Testis (tissue), 3 donors: ENCODE measurements around the gene ARHGEF7. TPM values are rescaled to one million over a fixed set of nuclear protein-coding genes. Genes with fewer than 3 reads are reported as not detected.

Source experiments
- DNase-seq: peaks from one replicate; pipeline ENCODE4 v3.0.0-alpha.2; 2019
- H3K27ac ChIP-seq, 2 donors: fragments of 200-600 bp; sonication (generic); one replicate each; pipeline ENCODE4 v1.5.1; 2019
- H3K27me3 ChIP-seq: fragments of 200-600 bp; sonication (generic); one replicate; pipeline ENCODE4 v1.5.1; 2019
- H3K36me3 ChIP-seq: fragments of 200-600 bp; sonication (generic); one replicate; pipeline ENCODE4 v1.5.1; 2017; ENCODE audit warnings: low read depth; ENCODE audit errors: missing control alignments
- H3K4me1 ChIP-seq: fragments of 200-600 bp; sonication (generic); one replicate; pipeline ENCODE4 v1.5.1; 2019
- H3K4me3 ChIP-seq, 2 donors: fragments of 200-600 bp; sonication (generic); one replicate each; pipeline ENCODE4 v1.5.1; 2017 to 2019
- H3K9me3 ChIP-seq: fragments of 200-600 bp; sonication (generic); one replicate; pipeline ENCODE4 v1.5.1; 2017
- POLR2A ChIP-seq: fragments of 450-650 bp; IDR thresholded peaks from one replicate; pipeline ENCODE4 v1.6.1; 2017; ENCODE audit warnings: antibody characterized with exemption, mild to moderate bottlenecking, moderate library complexity
- WGBS, 2 donors: methylation state at CpG; one replicate each; pipeline ENCODE4 v1.1.5; 2018; 5-methylcytosine and 5-hydroxymethylcytosine counted together
- intact Hi-C: fragments of 100-400 bp; cut with DNase I; formaldehyde crosslinking; loops from one replicate; pipeline ENCODE4 v1.15.1; 2023; ENCODE audit warnings: low total_unique reads
- polyA plus RNA-seq: library from polyadenylated mRNA; stranded (reverse); fragments of 350-450 nt; fragmentation: Illumina TruSeq; extraction: RNeasy Lipid Tissue Mini Kit (QIAGEN cat#74804); gene quantifications from one replicate; pipeline ENCODE4 v1.2.3, GENCODE V29; 2014; ENCODE audit warnings: low read depth, low replicate concordance; ENCODE audit not compliant: insufficient read depth
- total RNA-seq, 2 donors: library from RNA; depleted of rRNA; stranded (reverse); fragments of >200 nt; gene quantifications; one replicate each; pipeline ENCODE4 v1.2.3, GENCODE V29; 2016
- TF ChIP-seq, protein P1 (sequence below), 3 experiments: fragments of 450-650 bp in 2 of 3; fragments of 200-600 bp in 1 of 3; sonication (generic) in 1 of 3; IDR thresholded peaks; one replicate each; pipeline ENCODE4 v1.5.1; 2016 to 2019; ENCODE audit warnings: antibody characterized with exemption in 3 of 3, mild to moderate bottlenecking in 2 of 3, moderate library complexity in 1 of 3

The ARHGEF7 gene
- total and polyA plus RNA-seq, 3 donors from 2014 or later = 73.6 to 136 (median 118) TPM

DNA sequence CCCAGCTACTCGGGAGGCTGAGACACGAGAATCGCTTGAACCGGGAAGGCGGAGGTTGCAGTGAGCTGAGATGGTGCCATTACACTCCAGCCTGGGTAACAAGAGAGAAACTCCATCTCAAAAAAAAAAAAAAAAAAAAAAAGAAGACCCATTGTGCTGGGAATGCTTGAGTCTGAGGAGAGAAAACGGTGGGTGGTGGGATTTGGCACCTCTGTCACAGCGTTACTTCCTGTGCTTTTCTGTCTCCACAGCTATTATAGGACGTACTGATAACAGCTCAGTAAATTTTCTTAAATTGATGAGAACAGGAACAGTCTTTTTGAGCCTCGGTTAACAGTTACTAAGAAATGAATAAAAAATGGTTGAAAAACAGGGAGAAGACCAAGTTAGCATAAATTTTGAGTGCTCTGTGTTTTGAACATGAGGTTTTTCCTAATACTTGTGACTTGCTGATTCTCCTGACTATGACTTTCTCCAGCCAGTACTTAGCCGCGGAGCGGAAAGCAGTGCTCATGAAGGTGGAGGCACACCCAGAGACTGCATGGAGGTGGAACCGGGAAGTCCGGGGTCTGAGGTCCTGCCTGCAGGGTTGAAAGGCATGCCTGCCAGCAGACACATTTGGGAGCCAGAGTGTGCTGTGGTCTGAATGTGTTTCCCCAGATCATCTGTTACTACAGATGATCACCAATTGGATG, 150.0 kb downstream of the ARHGEF7 start:
- Histone ChIP-seq H3K9me3 (no peaks in the 10 kb centered on the region), H3K36me3 (no peaks in the 10 kb centered on the region), H3K27ac (no peak overlapping the region), H3K27me3 (no peaks in the 10 kb centered on the region), H3K4me3 (no peak overlapping the region), H3K4me1 (no peaks in the 10 kb centered on the region)
- intact Hi-C loops = no loop called here
- 91 to 92% methylated on average over 14 of the region's 14 CpGs for WGBS, 2 donors
- TF ChIP-seq, protein P1, sequence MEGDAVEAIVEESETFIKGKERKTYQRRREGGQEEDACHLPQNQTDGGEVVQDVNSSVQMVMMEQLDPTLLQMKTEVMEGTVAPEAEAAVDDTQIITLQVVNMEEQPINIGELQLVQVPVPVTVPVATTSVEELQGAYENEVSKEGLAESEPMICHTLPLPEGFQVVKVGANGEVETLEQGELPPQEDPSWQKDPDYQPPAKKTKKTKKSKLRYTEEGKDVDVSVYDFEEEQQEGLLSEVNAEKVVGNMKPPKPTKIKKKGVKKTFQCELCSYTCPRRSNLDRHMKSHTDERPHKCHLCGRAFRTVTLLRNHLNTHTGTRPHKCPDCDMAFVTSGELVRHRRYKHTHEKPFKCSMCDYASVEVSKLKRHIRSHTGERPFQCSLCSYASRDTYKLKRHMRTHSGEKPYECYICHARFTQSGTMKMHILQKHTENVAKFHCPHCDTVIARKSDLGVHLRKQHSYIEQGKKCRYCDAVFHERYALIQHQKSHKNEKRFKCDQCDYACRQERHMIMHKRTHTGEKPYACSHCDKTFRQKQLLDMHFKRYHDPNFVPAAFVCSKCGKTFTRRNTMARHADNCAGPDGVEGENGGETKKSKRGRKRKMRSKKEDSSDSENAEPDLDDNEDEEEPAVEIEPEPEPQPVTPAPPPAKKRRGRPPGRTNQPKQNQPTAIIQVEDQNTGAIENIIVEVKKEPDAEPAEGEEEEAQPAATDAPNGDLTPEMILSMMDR (IDR thresholded peaks at IDR 0.05) = no peak
- TF ChIP-seq POLR2A = no peak
- DNase-seq = no peak

DNA sequence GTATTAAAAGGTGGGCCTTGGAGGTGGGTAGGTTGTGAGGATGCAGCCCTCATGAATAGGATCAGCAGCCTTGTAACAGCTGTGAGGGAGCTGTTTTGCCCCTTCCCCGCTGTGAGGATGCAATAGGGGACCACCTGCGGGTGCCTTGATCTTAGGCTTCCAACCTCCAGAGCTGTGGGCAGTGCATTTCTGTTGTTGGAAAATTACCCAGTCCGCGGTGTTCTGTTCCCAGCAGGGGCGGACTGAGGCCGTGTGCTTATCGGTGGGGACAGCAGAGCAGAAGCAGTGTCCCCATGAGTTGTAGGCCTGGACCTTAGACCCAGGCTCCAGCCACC, 150.6 kb downstream of the ARHGEF7 start:
- Histone ChIP-seq H3K9me3 (no peaks in the 10 kb centered on the region), H3K4me3 (no peak overlapping the region), H3K27me3 (no peaks in the 10 kb centered on the region), H3K27ac (no peak overlapping the region), H3K4me1 (no peaks in the 10 kb centered on the region), H3K36me3 (no peaks in the 10 kb centered on the region)
- 89 to 90% methylated on average over 7 of the region's 7 CpGs for WGBS, 2 donors
- DNase-seq = no peak
- no peak for TF ChIP-seq POLR2A
- TF ChIP-seq, protein P1 (IDR thresholded peaks at IDR 0.05) = no peak
- intact Hi-C loops = no loop called here

- Histone ChIP-seq H3K27ac (no peak overlapping the region), H3K4me1 (no peaks in the 10 kb centered on the region), H3K27me3 (no peaks in the 10 kb centered on the region), H3K36me3 (no peaks in the 10 kb centered on the region), H3K9me3 (no peaks in the 10 kb centered on the region), H3K4me3 (no peak overlapping the region)
- intact Hi-C loops = no loop called here
- 94% methylated on average over 5 of the region's 5 CpGs for WGBS, 2 donors
- TF ChIP-seq, protein P1 (IDR thresholded peaks at IDR 0.05) = no peak
- no peak for TF ChIP-seq POLR2A
- DNase-seq = no peak
Measured at GRCh38 chr13:111267205-111267604, 152.1 kb downstream of the ARHGEF7 start.

- Histone ChIP-seq H3K27ac (no peak overlapping the region), H3K4me1 (no peaks in the 10 kb centered on the region)
Measured at GRCh38 chr13:111267784-111268183, 152.7 kb downstream of the ARHGEF7 start.

GRCh38 chr13:111269508-111269907, 154.4 kb downstream of the ARHGEF7 start:
- intact Hi-C loops = no loop called here
- 75 to 98% methylated on average over 6 to 10 of the region's 10 CpGs for WGBS, 2 donors
- Histone ChIP-seq H3K4me1 (no peaks in the 10 kb centered on the region), H3K4me3 (no peak overlapping the region), H3K36me3 (no peaks in the 10 kb centered on the region), H3K27me3 (no peaks in the 10 kb centered on the region), H3K27ac (no peak overlapping the region), H3K9me3 (no peaks in the 10 kb centered on the region)
- DNase-seq = no peak
- TF ChIP-seq POLR2A = no peak
- TF ChIP-seq, protein P1 (IDR thresholded peaks at IDR 0.05) = no peak

More at GRCh38 chr13:111267784-111268183, 152.7 kb downstream of the ARHGEF7 start:
- intact Hi-C loops = no loop called here
- Histone ChIP-seq H3K36me3 (no peaks in the 10 kb centered on the region), H3K4me3 (no peak overlapping the region), H3K9me3 (no peaks in the 10 kb centered on the region), H3K27me3 (no peaks in the 10 kb centered on the region)
- TF ChIP-seq, protein P1 (IDR thresholded peaks at IDR 0.05) = no peak
- WGBS, 2 donors = 65 to 76% methylated on average over 2 of the region's 2 CpGs
- no peak for DNase-seq
